Measurements from ENCODE around the gene SDK2. TPM values are rescaled to one million over a fixed set of nuclear protein-coding genes. Genes with fewer than 3 reads are reported as not detected.
A peak's percentile ranks its signal among the peaks of the same experiment; 100 is the strongest.
"Not testable (repeated sequence)": the region's sequence is repeated elsewhere in the genome, so short reads cannot be mapped to it uniquely, and the experiment has no call there.

SDK2 gene
- polyA plus RNA-seq, 10 donors = 19.4 to 32.3 (median 25.3) TPM

DNA sequence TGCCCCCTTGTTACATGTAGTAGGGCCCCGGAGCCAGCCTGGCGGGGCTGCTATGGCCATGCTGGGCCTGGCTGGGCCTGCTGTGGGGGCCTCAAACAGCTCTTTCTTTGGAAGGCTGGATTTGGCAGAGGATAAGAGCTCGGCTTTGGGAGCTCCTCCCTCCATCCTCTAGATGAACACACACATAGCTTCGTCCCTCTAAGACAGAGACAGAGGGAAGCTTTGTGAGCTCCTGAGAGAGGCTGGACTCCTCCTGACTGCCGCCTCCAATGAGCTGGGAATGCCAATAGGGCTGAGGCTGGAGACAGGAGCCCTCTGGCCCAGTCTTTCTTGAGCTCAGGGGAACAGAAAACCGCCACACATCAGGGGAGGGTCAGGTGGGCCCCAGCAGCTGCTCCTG, 295.1 kb downstream of the SDK2 start:
- peak in 2 of 3 donors; percentile 69 to 84 for DNase-seq

- no peak for DNase-seq
These were observed 295.5 kb downstream of the SDK2 start for GRCh38 chr17:73348829-73349095.

GRCh38 chr17:73348018-73348828, 296.0 kb downstream of the SDK2 start:
- DNase-seq = no peak

GRCh38 chr17:73347351-73347750, 296.9 kb downstream of the SDK2 start:
- DNase-seq = peak in 1 of 3 donors; percentile 45

DNA sequence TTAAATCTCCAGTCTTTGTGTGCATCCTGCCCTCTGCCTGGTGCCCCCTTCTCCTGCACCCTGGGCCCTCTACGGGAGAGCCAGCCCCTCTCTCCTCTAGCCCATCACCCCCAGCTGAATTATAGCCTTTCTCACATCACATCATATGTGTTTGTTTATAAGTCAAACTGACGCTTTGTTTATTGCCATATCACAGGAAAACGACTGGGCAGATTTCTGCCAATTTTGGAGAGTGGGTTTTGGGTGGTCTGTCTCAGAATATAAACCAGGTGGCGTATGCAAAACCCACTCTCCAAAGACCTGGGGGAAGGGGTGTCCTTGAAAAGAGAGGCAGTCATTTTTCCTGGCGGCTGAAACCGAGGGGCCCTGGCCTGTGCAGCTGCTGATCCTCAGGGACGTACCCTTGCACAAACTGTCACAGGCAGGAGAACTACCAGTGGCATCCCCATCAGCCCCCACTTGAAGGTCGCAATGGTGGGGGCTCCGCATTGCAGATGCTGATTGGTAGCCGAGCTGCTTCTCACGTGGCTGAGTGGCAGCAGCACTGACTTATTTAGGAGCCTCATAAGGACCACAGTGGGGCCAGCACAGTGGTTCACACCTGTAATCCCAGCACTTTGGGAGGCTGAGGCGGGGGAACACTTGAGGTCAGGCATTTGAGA, 297.6 kb downstream of the SDK2 start:
- no peak for DNase-seq

- peak in 1 of 3 donors; percentile 83 for DNase-seq
These were observed 300.3 kb downstream of the SDK2 start for GRCh38 chr17:73343739-73344454.

DNA sequence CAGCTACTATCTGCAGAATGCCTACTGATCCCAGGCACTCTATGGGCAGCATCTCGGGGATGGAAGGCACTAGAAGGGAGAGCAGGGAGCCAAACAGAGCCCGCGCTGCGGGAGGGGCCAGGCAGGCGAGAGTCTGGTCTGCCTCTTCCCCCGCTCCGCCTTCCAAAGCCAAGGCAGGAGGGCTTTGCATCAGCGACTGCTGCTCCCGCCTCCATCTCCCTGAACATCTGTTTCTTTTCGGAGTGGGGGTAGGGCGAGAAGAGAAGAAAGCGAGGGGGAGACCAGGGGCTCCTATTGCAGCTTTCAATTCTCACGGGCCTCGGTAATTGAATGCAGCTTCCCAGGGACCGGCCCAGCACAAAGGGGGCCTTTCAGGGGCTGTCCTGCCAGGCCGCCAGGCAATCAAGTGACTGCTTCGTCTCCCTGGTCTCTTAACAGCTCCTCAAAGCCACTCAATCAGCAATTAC, 301.0 kb downstream of the SDK2 start:
- DNase-seq = peak; percentile 83 to 95 (median 89)

DNA sequence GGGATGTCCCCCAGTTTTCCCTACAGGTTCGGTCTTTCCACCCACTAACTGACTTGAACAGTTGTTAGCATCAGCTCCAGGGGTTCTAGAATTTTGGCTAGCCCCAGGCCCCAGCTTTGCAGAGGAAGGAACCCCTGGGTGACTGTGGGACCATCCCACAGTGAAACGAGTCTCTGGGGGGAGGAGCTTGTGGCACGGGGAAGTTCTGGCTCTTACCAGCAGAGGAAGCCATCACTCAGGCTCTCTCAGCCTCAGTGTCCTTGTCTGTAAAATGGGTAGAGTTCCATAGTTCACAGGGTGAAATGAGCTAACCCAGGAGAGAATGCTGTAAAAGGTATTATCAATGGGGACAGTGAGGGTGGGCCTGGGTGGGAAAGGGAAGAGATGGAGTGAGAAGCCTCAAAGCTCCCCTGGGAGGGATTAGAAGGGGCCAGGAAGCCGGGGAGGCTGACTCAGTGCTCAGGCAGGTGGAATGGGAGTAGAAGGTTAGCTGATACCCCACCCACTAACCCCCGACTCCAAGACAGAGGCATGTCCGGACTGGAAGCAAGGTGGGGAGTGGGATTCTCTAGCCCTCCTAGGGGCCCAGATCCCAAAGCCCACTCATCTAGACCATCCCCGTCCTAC, 301.6 kb downstream of the SDK2 start:
- peak in 1 of 3 donors; percentile 79 for DNase-seq

DNA sequence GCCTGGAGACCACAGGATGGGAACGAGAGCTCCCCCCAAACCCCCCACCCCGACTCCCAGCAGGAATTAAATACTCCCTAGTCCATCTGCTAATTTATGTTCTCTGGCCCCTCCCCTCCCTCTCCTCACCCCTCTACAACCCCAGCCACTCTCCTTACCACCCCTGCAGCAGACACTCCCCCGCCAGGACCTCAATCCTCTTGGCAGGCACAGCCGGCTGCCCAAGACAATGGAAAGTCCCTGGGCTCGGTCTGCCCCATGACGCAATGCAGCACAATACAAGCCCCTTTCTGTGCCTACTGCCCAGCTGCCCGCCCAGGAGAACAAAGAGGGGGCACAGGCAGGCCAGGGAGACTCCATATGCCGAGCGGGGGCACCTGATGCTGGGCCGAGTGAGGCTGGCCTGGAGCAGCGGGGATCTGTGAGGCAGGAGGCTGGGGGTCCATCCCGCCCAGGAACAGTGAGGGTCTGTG, 302.2 kb downstream of the SDK2 start:
- DNase-seq = peak; percentile 66 to 85 (median 76)

GRCh38 chr17:73341350-73342049, 302.7 kb downstream of the SDK2 start:
- no peak for DNase-seq

DNA sequence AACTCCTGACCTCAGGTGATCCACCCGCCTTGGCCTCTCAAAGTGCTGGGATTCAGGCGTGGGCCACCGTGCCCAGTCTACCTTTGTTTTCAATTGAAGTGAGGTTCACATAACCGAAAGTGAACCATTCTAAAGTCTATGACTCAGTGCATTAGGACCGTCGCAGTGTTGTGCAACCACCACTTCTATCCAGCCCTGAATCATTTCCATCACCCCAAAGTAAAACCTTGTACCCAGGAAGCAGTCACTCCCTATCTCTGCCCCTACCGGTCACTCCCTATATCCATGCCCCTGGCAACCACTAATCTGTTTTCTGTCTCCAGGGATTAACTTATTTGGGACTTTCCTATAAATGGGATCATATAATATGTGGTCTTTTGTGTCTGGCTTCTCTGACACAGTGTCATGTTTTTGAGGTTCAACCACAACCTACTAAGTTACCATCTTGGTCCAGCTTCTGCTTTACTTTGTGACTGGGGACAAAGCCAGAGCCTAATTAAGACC, 304.1 kb downstream of the SDK2 start:
- DNase-seq = peak in 1 of 3 donors; percentile 72

DNA sequence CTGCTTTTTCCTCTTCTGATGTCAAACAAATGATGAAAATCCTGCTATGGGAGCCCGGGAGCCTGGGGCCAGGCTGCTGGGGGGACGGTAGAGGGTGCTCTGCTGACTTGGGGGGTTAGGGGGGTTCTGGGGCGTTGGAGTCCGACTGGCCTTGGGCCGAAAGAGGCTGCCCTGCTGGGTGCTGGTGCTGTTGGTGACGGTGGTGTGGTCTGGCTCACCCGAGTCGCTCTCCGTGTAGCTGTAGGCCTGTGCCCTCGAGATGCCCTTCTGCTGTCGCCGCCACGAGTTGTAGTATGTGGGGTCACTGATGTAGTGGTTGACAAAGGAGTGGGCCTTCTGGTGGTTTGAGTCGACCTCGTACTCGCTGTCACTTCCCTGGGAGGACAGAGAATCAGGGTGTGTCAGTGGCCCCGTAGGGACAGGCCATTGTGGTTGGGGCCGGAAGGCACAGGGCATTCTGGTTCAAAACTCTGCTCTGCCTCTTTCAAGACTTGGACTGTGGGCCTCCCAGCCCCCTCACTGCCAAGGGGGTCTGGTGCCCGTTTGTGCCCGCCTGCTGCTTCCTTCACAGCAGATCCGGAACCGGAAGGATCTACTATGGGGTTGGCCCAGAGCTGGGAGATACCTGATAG, 305.6 kb downstream of the SDK2 start:
- no peak for DNase-seq

DNA sequence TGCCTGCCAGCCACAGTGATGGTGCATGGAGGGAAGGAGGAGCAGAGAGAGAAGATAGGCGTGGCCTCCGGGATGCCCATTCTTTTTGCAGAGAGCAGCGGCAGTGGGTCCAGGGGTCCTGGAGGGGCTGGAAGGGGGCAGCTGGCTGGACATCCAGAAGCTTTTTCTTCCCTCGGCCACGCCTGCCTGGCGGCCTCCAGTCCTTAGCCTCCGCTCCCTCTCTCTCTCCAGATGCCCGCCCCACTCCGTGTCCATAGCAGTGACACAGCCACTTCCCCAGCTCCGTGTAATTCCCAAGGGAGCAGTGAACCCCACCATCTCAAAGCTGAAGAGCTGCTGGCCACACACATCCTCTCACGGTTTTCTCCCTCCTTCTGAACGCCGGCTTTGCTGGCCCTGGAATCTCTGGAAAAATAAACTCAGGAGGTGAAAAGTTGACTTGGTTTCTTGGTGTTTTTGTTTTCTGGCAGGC, 306.2 kb downstream of the SDK2 start:
- DNase-seq = peak in 2 of 3 donors; percentile 41 to 79

GRCh38 chr17:73337330-73337710, 306.9 kb downstream of the SDK2 start:
- DNase-seq = no peak

- DNase-seq = no peak
These were observed 307.6 kb downstream of the SDK2 start for GRCh38 chr17:73336408-73337329.

GRCh38 chr17:73335591-73336407, 308.4 kb downstream of the SDK2 start:
- peak in 1 of 3 donors; percentile 76 for DNase-seq

GRCh38 chr17:73334771-73335513, 309.3 kb downstream of the SDK2 start:
- DNase-seq = no peak

DNA sequence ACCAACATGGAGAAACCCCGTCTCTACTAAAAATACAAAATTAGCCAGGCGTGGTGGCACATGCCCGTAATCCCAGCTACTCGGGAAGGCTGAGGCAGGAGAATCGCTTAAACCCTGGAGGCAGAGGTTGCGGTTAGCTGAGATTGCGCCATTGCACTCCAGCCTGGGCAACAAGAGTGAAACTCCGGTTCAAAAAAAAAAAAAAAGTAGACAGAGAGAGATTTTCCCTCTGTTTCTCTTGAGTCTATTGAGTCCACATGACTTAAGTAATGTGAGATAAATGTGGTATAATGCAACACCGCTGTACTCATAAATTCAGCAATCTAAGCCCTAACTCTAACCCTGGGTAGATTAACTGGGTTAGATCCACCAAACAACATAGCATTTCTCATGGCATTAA, 310.8 kb downstream of the SDK2 start:
- DNase-seq = not testable (repeated sequence)
